ENCODE measurements around the gene DYNLT1.
"Not testable (repeated sequence)": the region's sequence is repeated elsewhere in the genome, so short reads cannot be mapped to it uniquely, and the experiment has no call there.

Gene DYNLT1

GRCh38 chr6:158662607-158662953 is 18.0 kb upstream of the DYNLT1 start:
- H3K4me3 ChIP-seq (ENCODE audit: low read depth in 1 of 2, low read length in 2 of 2): peak overlapping the region; percentile 39 to 47
- peaks cover 3 to 4% of the 10 kb centered on the region in 2 donors for H3K4me1 ChIP-seq (ENCODE audit: control insufficient read depth in 1 of 2, insufficient read depth in 2 of 2, low read length in 2 of 2)
- H3K36me3 ChIP-seq (ENCODE audit: control insufficient read depth in 1 of 2, insufficient read depth in 2 of 2, low read length in 2 of 2): no peaks in the 10 kb centered on the region
- no peak overlapping the region for H3K27ac ChIP-seq (ENCODE audit: low read length)
- no peaks in the 10 kb centered on the region for H3K27me3 ChIP-seq (ENCODE audit: low read depth, low read length)
- H3K9me3 ChIP-seq (ENCODE audit: control insufficient read depth in 1 of 2, low read length in 2 of 2): no peaks in the 10 kb centered on the region

GRCh38 chr6:158661156-158661685 is 16.7 kb upstream of the DYNLT1 start:
- Histone ChIP-seq H3K27ac (ENCODE audit: low read length) (no peak overlapping the region), H3K4me1 (ENCODE audit: control insufficient read depth in 1 of 2, insufficient read depth in 2 of 2, low read length in 2 of 2) (peaks cover 0 to 4% of the 10 kb centered on the region in 2 donors)

DNA sequence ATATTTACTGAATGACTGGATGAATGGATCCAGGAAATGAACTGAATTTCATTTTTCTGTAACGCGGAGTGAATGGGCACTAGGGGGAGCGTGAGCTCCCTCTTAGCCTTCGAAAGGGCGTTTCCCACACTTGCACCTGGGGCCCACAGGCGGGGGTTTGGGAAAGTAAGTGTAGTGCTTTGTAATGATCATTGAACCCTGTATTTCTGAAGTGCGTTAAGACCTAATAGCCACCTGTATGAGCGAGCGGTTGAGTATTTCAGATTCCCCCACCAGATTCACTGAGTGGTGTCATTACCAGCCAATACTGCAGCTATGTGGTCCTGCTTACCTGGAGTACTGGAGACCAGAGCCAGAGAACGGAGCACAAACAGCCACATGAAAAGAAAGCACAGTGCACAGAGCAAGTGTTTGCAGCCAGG is 15.8 kb upstream of the DYNLT1 start:
- Histone ChIP-seq H3K4me3 (ENCODE audit: low read depth in 1 of 2, low read length in 2 of 2) (no peak overlapping the region), H3K36me3 (ENCODE audit: control insufficient read depth in 1 of 2, insufficient read depth in 2 of 2, low read length in 2 of 2) (no peaks in the 10 kb centered on the region), H3K9me3 (ENCODE audit: control insufficient read depth in 1 of 2, low read length in 2 of 2) (no peaks in the 10 kb centered on the region), H3K4me1 (ENCODE audit: control insufficient read depth in 1 of 2, insufficient read depth in 2 of 2, low read length in 2 of 2) (peaks cover 0 to 5% of the 10 kb centered on the region in 2 donors), H3K27me3 (ENCODE audit: low read depth, low read length) (no peaks in the 10 kb centered on the region), H3K27ac (ENCODE audit: low read length) (no peak overlapping the region)

More at GRCh38 chr6:158661156-158661685, 16.7 kb upstream of the DYNLT1 start:
- Histone ChIP-seq H3K9me3 (ENCODE audit: control insufficient read depth in 1 of 2, low read length in 2 of 2) (no peaks in the 10 kb centered on the region), H3K4me3 (ENCODE audit: low read depth in 1 of 2, low read length in 2 of 2) (no peak overlapping the region), H3K27me3 (ENCODE audit: low read depth, low read length) (no peaks in the 10 kb centered on the region), H3K36me3 (ENCODE audit: control insufficient read depth in 1 of 2, insufficient read depth in 2 of 2, low read length in 2 of 2) (no peaks in the 10 kb centered on the region)

- H3K27ac ChIP-seq (ENCODE audit: low read length); H3K36me3 ChIP-seq (ENCODE audit: control insufficient read depth in 1 of 2, insufficient read depth in 2 of 2, low read length in 2 of 2); H3K9me3 ChIP-seq (ENCODE audit: control insufficient read depth in 1 of 2, low read length in 2 of 2); H3K27me3 ChIP-seq (ENCODE audit: low read depth, low read length); H3K4me3 ChIP-seq (ENCODE audit: low read depth in 1 of 2, low read length in 2 of 2): not testable (repeated sequence)
- H3K4me1 ChIP-seq (ENCODE audit: control insufficient read depth in 1 of 2, insufficient read depth in 2 of 2, low read length in 2 of 2): peaks cover 6 to 13% of the 10 kb centered on the region in 2 donors
These were observed 12.4 kb upstream of the DYNLT1 start for GRCh38 chr6:158656986-158657385.

DNA sequence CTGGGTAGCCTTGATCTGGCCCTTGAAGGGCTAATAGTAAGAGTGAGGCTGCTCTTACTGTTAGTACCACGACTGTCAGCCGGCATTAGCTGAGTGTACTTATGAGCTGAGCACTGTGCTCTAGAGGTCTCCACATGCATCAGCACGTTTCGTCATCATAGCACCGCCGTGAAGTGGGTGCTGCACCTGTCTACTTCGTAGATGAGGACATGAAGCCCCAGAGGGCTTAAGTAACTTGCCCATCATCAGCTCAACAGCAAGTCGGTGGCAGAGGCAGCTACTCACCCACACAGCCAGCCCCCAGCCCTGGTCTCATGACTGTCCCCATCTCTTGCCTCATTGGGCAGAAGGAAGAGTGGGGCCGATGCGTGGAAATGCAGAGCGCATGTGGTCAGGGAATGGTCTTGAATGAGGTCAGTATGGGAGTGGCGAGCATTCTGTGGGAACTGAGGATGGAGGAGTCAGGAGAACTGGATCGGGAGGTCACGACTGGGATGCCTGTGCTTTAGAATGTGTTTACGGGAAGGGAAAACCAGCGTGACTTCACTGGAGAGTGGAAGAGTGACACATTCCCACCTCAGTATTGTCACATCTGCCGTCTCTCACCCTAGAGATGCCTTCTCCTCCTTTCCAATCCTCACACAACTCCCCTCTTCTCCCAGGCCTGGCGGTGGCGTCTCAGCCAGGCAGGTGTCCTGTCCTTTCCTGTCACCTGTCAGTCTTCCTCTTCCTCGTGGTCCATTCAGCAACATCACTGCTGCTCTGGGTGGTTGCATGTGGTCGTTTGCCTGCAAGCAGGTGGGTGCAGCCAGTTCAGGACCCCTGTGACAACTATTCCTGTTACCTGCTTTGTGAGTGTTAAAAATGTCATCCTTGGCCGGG is 11.3 kb upstream of the DYNLT1 start:
- H3K4me1 ChIP-seq (ENCODE audit: control insufficient read depth in 1 of 2, insufficient read depth in 2 of 2, low read length in 2 of 2): peaks cover 6 to 13% of the 10 kb centered on the region in 2 donors
- no peak overlapping the region for H3K4me3 ChIP-seq (ENCODE audit: low read depth in 1 of 2, low read length in 2 of 2)
- H3K36me3 ChIP-seq (ENCODE audit: control insufficient read depth in 1 of 2, insufficient read depth in 2 of 2, low read length in 2 of 2): no peaks in the 10 kb centered on the region
- H3K9me3 ChIP-seq (ENCODE audit: control insufficient read depth in 1 of 2, low read length in 2 of 2): no peaks in the 10 kb centered on the region
- peak overlapping the region; percentile 70 for H3K27ac ChIP-seq (ENCODE audit: low read length)
- no peaks in the 10 kb centered on the region for H3K27me3 ChIP-seq (ENCODE audit: low read depth, low read length)

DNA sequence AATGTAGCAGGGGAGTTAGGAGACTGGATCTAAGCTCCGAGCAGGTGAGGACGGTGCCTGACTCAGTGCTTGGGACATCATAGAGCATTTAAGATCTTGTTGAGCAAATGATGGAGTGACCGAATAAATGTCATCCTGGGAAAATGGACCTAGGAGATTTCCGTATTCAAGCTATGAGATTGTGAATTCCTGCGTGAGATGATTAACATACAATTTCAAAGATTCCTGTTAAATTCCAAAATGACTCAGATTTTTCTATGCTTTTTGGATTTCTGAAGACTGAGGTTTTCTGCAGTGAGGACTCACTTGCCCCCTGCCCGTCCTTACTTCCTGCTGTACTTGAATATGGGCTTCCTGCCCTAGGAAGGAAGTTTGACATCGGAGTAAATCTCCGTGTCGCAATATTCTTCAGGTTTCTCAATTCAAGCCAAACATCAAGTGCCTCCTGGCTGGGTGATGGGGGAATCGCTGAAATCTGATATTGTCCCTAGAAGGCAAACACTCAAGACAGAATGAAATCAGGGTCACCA is 10.5 kb upstream of the DYNLT1 start:
- Histone ChIP-seq H3K4me1 (ENCODE audit: control insufficient read depth in 1 of 2, insufficient read depth in 2 of 2, low read length in 2 of 2) (peaks cover 6 to 13% of the 10 kb centered on the region in 2 donors), H3K27me3 (ENCODE audit: low read depth, low read length) (no peaks in the 10 kb centered on the region), H3K36me3 (ENCODE audit: control insufficient read depth in 1 of 2, insufficient read depth in 2 of 2, low read length in 2 of 2) (no peaks in the 10 kb centered on the region), H3K9me3 (ENCODE audit: control insufficient read depth in 1 of 2, low read length in 2 of 2) (no peaks in the 10 kb centered on the region), H3K4me3 (ENCODE audit: low read depth in 1 of 2, low read length in 2 of 2) (peak overlapping the region in 1 of 2 donors; percentile 18), H3K27ac (ENCODE audit: low read length) (peak overlapping the region; percentile 70)

GRCh38 chr6:158654498-158654897 is 10.0 kb upstream of the DYNLT1 start:
- Histone ChIP-seq H3K9me3 (ENCODE audit: control insufficient read depth in 1 of 2, low read length in 2 of 2) (no peaks in the 10 kb centered on the region), H3K4me1 (ENCODE audit: control insufficient read depth in 1 of 2, insufficient read depth in 2 of 2, low read length in 2 of 2) (peaks cover 6 to 13% of the 10 kb centered on the region in 2 donors), H3K27me3 (ENCODE audit: low read depth, low read length) (no peaks in the 10 kb centered on the region), H3K36me3 (ENCODE audit: control insufficient read depth in 1 of 2, insufficient read depth in 2 of 2, low read length in 2 of 2) (no peaks in the 10 kb centered on the region), H3K27ac (ENCODE audit: low read length) (peak overlapping the region; percentile 70), H3K4me3 (ENCODE audit: low read depth in 1 of 2, low read length in 2 of 2) (peak overlapping the region in 1 of 2 donors; percentile 18)

DNA sequence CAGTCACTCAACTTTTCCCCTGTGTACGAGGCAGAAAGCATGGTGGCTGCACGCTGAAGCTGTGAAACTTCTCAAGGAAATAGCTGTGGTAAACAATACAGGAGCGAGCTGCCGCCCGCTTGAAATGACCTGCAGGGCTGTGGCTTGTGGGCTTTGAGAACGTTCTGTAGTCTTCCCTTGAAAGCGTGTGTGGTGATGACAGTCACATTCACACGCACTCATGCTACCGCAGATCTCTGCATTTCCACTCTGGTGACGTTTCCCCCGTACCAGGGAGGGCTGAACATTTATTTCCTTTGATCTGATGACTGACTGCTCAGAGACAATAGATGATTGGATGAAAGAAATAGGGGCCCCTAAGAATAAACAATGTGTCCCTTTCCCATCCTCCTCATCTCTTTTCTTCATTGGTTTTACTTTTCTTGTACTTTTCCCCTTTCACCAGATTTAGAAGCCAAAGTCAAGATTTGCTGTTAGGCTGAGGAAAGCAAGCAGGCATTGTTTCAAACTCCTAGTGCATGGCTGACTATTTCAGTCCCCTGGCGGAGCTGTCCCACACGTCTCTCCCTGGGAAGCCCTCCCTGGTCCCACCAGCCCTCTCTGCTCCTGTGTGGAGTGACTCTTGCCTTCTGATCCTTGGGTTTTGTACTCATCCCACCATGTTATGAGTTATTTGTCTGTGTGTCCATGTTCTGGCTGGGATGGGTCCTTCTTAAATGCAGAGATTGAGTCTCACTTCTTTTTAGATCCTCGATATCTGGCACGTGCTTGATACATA is 9.2 kb upstream of the DYNLT1 start:
- Histone ChIP-seq H3K36me3 (ENCODE audit: control insufficient read depth in 1 of 2, insufficient read depth in 2 of 2, low read length in 2 of 2) (no peaks in the 10 kb centered on the region), H3K4me1 (ENCODE audit: control insufficient read depth in 1 of 2, insufficient read depth in 2 of 2, low read length in 2 of 2) (peaks cover 6 to 13% of the 10 kb centered on the region in 2 donors), H3K4me3 (ENCODE audit: low read depth in 1 of 2, low read length in 2 of 2) (peak overlapping the region in 1 of 2 donors; percentile 1), H3K27ac (ENCODE audit: low read length) (peak overlapping the region; percentile 70), H3K9me3 (ENCODE audit: control insufficient read depth in 1 of 2, low read length in 2 of 2) (no peaks in the 10 kb centered on the region), H3K27me3 (ENCODE audit: low read depth, low read length) (no peaks in the 10 kb centered on the region)

DNA sequence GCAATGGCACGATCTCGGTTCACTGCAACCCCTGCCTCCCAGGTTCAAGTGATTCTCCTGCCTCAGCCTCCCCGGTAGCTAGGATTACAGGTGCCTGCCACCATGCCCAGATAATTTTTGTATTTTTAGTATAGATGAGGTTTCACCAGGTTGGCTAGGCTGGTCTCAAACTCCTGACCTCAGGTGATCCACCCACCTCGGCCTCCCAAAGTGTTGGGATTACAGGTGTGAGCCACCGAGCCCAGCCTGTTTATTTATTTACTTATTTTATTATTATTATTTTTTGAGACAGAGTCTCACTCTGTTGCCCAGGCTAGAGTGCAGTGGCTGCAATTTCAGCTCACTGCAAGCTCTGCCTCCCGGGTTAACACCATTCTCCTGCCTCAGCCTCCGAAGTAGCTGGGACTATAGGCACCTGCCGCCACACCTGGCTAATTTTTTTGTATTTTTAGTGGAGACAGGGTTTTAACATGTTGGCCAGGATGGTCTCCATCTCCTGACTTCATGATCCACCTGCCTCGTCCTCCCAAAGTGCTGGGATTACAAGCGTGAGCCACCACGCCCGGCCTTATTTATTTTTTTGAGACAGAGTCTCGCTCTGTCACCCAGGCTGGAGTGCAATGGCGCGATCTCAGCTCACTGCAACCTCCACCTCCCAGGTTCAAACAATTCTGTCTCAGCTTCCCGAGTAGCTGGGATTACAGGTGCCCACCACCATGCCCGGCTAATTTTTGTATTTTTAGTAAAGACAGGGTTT is 7.6 kb upstream of the DYNLT1 start:
- not testable (repeated sequence) for H3K27ac ChIP-seq (ENCODE audit: low read length); H3K27me3 ChIP-seq (ENCODE audit: low read depth, low read length); H3K4me3 ChIP-seq (ENCODE audit: low read depth in 1 of 2, low read length in 2 of 2); H3K36me3 ChIP-seq (ENCODE audit: control insufficient read depth in 1 of 2, insufficient read depth in 2 of 2, low read length in 2 of 2); H3K9me3 ChIP-seq (ENCODE audit: control insufficient read depth in 1 of 2, low read length in 2 of 2)
- peaks cover 6 to 13% of the 10 kb centered on the region in 2 donors for H3K4me1 ChIP-seq (ENCODE audit: control insufficient read depth in 1 of 2, insufficient read depth in 2 of 2, low read length in 2 of 2)

DNA sequence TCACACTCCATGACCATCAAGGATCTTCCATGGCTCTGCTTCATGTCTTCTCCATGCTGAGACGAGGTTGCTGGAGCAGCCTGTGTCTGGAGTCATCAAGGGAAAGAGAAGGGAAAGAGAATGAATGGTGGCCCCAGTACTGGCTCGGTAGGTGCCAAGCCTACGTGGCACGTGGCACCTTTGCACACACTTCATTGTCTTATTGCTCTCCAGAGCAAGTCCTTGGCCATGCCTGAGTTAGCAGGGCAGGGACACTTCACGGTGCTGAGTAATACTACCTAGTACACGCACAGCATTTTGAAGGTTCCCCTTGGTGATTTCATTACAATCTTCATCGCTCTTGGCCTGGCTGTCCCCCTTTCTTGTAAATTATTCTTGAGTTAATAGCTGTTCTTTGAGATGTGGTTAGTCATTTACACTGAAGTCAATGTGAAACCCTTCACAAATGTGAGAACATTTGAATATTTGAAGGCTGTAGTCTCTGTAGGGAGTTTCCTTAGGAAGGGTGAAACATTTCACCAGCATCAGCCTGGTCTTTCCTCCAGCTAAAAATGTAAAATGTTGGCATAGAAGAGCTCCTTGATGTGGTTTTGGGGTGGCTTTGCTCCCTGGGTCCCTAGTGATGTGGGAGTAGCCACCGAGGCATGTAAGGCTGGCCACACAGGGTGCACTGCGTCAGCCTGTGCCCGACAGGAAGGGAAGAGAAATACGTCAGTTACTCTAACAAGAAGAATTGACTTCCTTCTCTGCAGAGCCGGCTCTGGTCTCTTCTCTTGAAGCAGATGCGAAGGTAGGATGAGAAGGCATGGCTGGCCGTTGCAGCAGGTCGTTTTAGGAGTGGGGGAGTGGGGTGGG is 5.0 kb upstream of the DYNLT1 start, which contains the start of gene SYTL3:
Gene SYTL3, plus strand, starts transcription at position 766 of the 855 bp plus-strand sequence. CDS start 13,215 bp downstream, outside the sequence.
- Histone ChIP-seq H3K4me1 (ENCODE audit: control insufficient read depth in 1 of 2, insufficient read depth in 2 of 2, low read length in 2 of 2) (peaks cover 0 to 5% of the 10 kb centered on the region in 2 donors), H3K4me3 (ENCODE audit: low read depth in 1 of 2, low read length in 2 of 2) (no peak within 1 kb of the TSS), H3K27ac (ENCODE audit: low read length) (peak within 1 kb of the TSS; percentile 32), H3K27me3 (ENCODE audit: low read depth, low read length) (no peaks in the 10 kb centered on the region), H3K36me3 (ENCODE audit: control insufficient read depth in 1 of 2, insufficient read depth in 2 of 2, low read length in 2 of 2) (no peaks in the 10 kb centered on the region), H3K9me3 (ENCODE audit: control insufficient read depth in 1 of 2, low read length in 2 of 2) (no peaks in the 10 kb centered on the region)
